Activated B cell treated with CpG ODN at 0.5 μM for 24 hours (primary cell): ENCODE measurements around the gene ZNF629. TPM values are rescaled to one million over a fixed set of nuclear protein-coding genes. Genes with fewer than 3 reads are reported as not detected.

ENCODE experiments used
- ATAC-seq: fragments of 200-7000 bp; cut with Tn5 transposase; one replicate; pipeline ENCODE4 v1.10.0; 2021; ENCODE audit warnings: low read depth, mild to moderate bottlenecking, moderate library complexity
- CTCF ChIA-PET: fragments of 350-600 bp; sonication (Branson Sonifier 250); formaldehyde crosslinking; loops from one replicate; lab custom pipeline; 2021; ENCODE audit warnings: antibody characterized with exemption; lab: Charles Lee
- POLR2A ChIA-PET: fragments of 350-600 bp; sonication (Branson Sonifier 250); formaldehyde crosslinking; loops from one replicate; lab custom pipeline; 2021; ENCODE audit warnings: antibody characterized with exemption; lab: Charles Lee
- DNase-seq: peaks from one replicate; pipeline ENCODE4 v3.0.0; 2022
- H3K27ac Mint-ChIP-seq: one replicate; pipeline ENCODE4 v1.8.0; 2020; ENCODE audit warnings: mixed read lengths
- H3K27me3 Mint-ChIP-seq: one replicate; pipeline ENCODE4 v1.8.0; 2021; ENCODE audit warnings: mixed read lengths
- H3K36me3 Mint-ChIP-seq: one replicate; pipeline ENCODE4 v1.8.0; 2021; ENCODE audit warnings: low read depth, mixed read lengths
- H3K4me1 Mint-ChIP-seq: one replicate; pipeline ENCODE4 v1.8.0; 2021; ENCODE audit warnings: mixed read lengths
- H3K4me3 Mint-ChIP-seq: one replicate; pipeline ENCODE4 v1.8.0; 2020; ENCODE audit warnings: mild to moderate bottlenecking, mixed read lengths
- H3K9me3 Mint-ChIP-seq: one replicate; pipeline ENCODE4 v1.8.0; 2020; ENCODE audit warnings: mixed read lengths
- intact Hi-C: fragments of 100-400 bp; cut with micrococcal nuclease; formaldehyde crosslinking; loops from one replicate; pipeline ENCODE4 v1.15.1; 2024
- total RNA-seq: library from RNA; stranded (reverse); gene quantifications from 2 replicates; pipeline ENCODE4 v1.2.3, GENCODE V29; 2022
- TF ChIP-seq, protein P1 (sequence below): fragments of 200-600 bp; IDR thresholded peaks from one replicate; pipeline ENCODE4 v1.8.0; 2022; ENCODE audit warnings: antibody characterized with exemption, mild to moderate bottlenecking

The ZNF629 gene
- total RNA-seq, 1 donor from 2014 or later = 9.1 TPM

GRCh38 chr16:30773826-30774225 is 13.2 kb downstream of the ZNF629 start:
- intact Hi-C loops = loop anchor here (5.0 kb wide), 1 partner anchor 33 kb away; no protein-coding TSS in a partner anchor
- CTCF ChIA-PET = no interaction called here
- peaks cover 57% of the 10 kb centered on the region for H3K36me3 Mint-ChIP-seq

DNA sequence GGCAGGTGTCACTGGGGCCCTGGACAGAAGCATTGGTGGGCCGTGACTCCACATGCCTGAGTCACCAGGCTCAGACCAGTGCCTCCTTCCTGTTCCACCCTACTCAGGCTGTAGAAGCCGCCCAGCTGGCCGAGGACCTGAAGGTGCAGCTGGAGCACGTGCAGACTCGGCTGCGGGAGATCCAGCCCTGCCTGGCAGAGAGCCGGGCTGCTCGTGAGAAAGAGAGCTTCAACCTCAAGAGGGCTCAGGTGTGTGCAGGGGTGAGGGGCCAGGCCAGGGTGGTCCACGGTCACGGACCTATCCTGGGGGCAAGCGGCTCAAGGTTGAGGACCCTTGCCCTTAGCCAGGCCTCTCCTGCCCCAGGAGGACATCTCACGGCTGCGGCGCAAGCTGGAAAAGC is 15.3 kb downstream of the ZNF629 start:
- peaks cover 42% of the 10 kb centered on the region for H3K4me1 Mint-ChIP-seq
- TF ChIP-seq, protein P1, sequence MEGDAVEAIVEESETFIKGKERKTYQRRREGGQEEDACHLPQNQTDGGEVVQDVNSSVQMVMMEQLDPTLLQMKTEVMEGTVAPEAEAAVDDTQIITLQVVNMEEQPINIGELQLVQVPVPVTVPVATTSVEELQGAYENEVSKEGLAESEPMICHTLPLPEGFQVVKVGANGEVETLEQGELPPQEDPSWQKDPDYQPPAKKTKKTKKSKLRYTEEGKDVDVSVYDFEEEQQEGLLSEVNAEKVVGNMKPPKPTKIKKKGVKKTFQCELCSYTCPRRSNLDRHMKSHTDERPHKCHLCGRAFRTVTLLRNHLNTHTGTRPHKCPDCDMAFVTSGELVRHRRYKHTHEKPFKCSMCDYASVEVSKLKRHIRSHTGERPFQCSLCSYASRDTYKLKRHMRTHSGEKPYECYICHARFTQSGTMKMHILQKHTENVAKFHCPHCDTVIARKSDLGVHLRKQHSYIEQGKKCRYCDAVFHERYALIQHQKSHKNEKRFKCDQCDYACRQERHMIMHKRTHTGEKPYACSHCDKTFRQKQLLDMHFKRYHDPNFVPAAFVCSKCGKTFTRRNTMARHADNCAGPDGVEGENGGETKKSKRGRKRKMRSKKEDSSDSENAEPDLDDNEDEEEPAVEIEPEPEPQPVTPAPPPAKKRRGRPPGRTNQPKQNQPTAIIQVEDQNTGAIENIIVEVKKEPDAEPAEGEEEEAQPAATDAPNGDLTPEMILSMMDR = no peak
- POLR2A ChIA-PET = no interaction called here
- no peaks in the 10 kb centered on the region for H3K9me3 Mint-ChIP-seq
- H3K27ac Mint-ChIP-seq = no peak overlapping the region
- no peak overlapping the region for H3K4me3 Mint-ChIP-seq
- peaks cover 77% of the 10 kb centered on the region for H3K36me3 Mint-ChIP-seq
- no peak for ATAC-seq
- DNase-seq = no peak
- CTCF ChIA-PET = no interaction called here
- intact Hi-C loops = loop anchor here (5.0 kb wide), 1 partner anchor 36 kb away; no protein-coding TSS in a partner anchor
- H3K27me3 Mint-ChIP-seq = no peaks in the 10 kb centered on the region

More at GRCh38 chr16:30773826-30774225, 13.2 kb downstream of the ZNF629 start:
- Mint-ChIP-seq H3K27ac (no peak overlapping the region), H3K27me3 (peaks cover 11% of the 10 kb centered on the region), H3K9me3 (no peaks in the 10 kb centered on the region), H3K4me3 (no peak overlapping the region), H3K4me1 (peaks cover 29% of the 10 kb centered on the region)
- POLR2A ChIA-PET = interaction anchor here (2.7 kb wide), 1 partner anchor 40 kb away, joined by 12 read pairs; no protein-coding TSS in a partner anchor
- DNase-seq (no peak), ATAC-seq (no peak)
- TF ChIP-seq, protein P1 = no peak

DNA sequence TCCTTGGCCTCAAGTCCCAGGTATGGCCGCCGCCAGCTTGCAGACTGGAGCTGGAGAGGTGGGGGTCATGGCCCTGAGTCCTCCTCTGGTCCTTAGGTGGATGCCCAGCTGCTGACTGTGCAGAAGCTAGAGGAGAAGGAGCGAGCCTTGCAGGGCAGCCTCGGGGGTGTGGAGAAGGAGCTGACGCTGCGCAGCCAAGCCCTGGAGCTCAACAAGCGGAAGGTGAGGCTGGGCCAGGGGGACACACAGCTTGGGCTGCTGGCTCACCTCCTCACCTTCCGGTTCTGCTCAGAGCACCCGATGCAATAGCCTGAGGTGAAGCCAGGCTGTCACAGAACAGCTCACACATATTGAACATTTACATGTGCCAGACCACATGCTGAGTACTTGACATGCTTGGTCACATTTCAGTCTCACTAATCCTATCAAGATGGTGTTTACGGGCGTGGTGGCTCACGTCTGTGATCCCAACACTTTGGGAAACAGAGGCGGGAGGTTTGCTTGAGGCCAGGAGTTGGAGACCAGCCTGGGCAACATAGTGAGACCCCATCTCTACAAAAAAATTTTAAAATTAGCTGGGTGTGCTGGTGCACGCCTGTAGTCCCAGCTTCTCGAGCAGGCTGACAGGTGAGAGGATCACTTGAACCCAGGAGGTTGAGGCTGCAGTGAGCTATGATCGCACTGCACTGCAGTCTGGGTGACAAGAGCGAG is 17.5 kb downstream of the ZNF629 start:
- no peak overlapping the region for H3K4me3 Mint-ChIP-seq
- DNase-seq (no peak), ATAC-seq (peak; percentile 64)
- H3K27me3 Mint-ChIP-seq = no peaks in the 10 kb centered on the region
- no peaks in the 10 kb centered on the region for H3K9me3 Mint-ChIP-seq
- intact Hi-C loops = loop anchor here (5.0 kb wide), 1 partner anchor 38 kb away; no protein-coding TSS in a partner anchor
- H3K36me3 Mint-ChIP-seq = peaks cover 95% of the 10 kb centered on the region
- H3K27ac Mint-ChIP-seq = no peak overlapping the region
- ChIA-PET CTCF (no interaction called here), POLR2A (interaction anchor here (0.6 to 1.0 kb wide), 4 partner anchors 21 to 900 kb away, joined by 3 to 10 read pairs (median 4); partner anchors contain the start of gene PHKG2)
- TF ChIP-seq, protein P1 = no peak
- peaks cover 29% of the 10 kb centered on the region for H3K4me1 Mint-ChIP-seq

GRCh38 chr16:30768583-30769181 is 18.3 kb downstream of the ZNF629 start:
- no peak for ATAC-seq
- no peaks in the 10 kb centered on the region for H3K9me3 Mint-ChIP-seq
- no peak overlapping the region for H3K4me3 Mint-ChIP-seq
- peaks cover 30% of the 10 kb centered on the region for H3K4me1 Mint-ChIP-seq
- DNase-seq = no peak
- no peaks in the 10 kb centered on the region for H3K27me3 Mint-ChIP-seq
- intact Hi-C loops = no loop called here
- POLR2A ChIA-PET = no interaction called here
- CTCF ChIA-PET = no interaction called here
- no peak overlapping the region for H3K27ac Mint-ChIP-seq
- peaks cover 95% of the 10 kb centered on the region for H3K36me3 Mint-ChIP-seq
- TF ChIP-seq, protein P1 = no peak
